Stimulated activated CD4-positive, alpha-beta T cell treated with anti-CD3 and anti-CD28 coated beads, Interleukin-4, amount 100 ng/mL, for 48 hours (primary cell): ENCODE measurements around the gene GOLIM4.
"Not testable (repeated sequence)": the region's sequence is repeated elsewhere in the genome, so short reads cannot be mapped to it uniquely, and the experiment has no call there.

ENCODE experiments used
- DNase-seq, 2 donors: peaks; one replicate each; pipeline ENCODE4 v3.0.0-alpha.2; 2020; ENCODE audit warnings: low read depth in 2 of 2

GOLIM4 gene

DNA sequence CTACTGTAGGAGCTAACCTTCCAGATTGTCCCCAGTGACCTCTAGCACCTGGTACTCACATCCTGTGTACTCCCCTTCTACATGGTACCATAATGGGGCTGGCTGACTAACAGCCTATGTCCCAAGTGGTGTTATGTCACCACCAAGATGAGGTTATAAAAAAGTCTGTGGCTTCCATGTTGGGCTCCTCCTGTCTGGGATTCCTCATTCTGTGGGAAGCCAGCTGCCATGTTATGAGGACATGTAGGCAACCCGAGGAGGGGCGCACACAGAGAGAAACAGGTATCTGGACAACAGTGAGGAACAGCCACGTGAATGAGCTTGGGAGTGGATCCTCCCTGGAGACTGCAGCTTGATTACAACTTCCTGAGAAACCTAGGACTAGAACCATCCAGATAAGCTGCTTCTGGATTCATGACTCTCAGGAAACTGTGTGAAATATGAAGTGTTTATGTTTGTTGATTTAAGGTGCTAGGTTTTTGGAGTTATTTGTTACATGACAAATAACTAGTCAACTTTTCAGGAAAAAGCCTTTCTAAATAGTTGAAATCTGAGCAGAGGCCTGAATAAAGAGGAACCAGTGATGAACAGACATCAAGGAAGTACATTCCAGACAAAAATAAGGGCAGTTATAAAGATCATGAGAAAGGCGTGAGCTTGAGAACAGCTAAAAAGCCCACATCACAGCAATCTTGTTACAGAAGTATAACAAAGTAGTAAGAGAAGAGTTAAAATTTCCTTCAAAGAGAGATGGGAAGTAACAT, 21.7 kb downstream of the GOLIM4 start:
- no peak for DNase-seq

DNA sequence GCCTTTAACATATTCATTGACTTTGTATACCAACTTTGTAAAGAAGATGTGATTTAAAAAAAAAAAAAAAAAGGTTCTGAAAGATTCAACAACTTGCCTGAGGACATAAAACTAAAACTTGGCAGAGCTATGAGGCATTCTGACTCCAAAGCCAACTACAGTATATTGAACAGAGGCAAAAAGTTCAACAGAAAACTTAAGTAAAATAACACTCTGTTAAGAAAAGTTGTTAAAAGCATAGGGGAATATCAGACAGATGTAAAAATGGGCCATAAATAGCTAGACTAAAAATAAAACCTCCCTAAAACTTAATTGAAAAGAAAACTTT, 23.4 kb downstream of the GOLIM4 start:
- no peak for DNase-seq

- no peak for DNase-seq
Observed at GRCh38 chr3:168071591-168072322, 24.0 kb downstream of the GOLIM4 start.

DNA sequence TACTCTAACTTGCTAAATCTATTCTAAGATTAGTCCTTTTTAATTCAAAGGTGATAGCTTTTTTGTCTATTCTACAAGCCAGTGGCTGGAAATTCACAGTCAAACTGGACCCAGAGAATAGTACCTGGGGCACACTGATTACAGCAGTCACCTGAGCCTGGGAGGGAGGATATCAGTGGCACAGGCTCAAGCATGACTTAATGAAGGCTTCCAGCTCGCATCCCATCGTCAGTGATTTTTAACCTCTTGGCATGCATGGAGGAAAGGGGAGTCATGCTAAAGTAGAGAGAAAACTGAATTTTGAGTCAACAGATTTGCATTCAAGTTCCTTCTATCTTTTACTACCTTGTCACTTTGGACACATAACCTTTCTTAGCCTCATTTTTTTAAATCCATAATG, 24.8 kb downstream of the GOLIM4 start:
- DNase-seq = no peak

DNA sequence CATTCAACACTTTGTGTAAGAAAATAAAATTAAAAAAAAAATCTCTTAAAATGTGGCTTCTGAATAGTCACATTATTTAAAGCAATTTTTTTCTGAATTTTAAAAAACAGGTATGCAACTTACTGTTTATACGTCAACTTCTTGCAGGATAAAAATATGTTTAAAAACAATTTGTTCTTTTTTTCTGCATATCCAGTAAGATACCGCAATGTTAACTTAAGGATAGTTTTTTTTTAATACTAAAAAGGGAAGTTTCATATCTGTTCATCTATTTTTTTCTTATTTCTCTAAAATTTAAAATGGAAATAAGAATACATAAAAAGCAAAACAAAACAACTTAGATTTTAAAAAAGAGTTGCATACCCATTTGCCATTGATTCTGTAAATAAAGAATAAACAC, 27.4 kb downstream of the GOLIM4 start:
- DNase-seq = no peak

DNA sequence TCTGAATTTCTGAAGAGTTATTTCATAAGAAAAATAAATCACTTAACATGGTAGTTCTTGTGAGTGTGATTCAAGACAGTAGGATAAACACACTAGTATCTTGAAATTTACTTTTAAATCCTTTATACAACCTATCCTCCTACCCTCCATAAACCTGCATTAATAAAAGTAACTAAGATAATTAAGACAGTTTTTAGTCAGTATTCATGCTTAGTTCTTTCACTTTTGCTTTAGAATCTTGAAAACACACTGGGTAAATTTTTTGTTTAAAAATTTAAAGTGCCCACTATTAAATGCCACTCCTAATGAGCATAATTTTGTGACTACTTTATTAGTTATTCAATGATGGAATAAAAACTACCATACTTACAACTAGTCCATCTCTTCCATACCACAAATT, 28.8 kb downstream of the GOLIM4 start:
- no peak for DNase-seq

- DNase-seq = no peak
Observed at GRCh38 chr3:168065569-168065968, 30.2 kb downstream of the GOLIM4 start.

DNA sequence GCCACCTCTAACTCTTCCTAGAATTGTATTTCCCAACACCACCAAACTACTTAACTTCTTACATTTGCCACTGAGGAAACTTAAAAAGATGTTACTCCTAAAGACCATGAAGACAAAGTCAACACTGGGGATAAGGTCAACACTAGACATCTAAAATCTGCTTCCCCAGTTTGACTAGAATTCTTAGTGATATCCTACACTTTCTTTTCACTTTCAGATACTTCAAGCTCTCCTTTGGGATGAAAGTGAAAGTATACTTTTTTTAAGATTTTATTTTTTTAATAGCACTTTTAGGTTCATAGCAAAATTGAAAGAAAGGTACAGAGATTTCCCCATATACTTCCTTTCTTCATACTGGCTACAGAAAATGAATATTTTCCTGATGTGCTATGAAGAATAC, 32.6 kb downstream of the GOLIM4 start:
- no peak for DNase-seq

DNA sequence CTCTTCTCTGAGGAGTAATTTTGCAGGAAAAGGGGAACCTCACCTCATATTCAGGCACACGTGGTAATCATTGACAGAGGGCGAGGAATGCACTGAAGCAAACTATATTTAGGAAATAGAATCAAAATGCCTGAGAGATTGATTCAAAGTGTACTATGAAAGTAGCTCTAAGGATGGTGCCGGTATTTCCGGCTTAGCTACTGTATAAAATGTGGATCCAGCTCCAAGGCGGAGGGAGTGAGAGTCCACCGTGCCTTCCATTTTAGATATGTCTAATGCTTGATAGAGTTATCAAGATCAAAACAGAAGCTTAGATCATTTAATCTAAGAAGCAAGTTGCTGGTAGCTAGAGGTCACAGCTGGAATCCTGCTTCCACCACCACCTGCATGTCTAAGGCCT, 33.0 kb downstream of the GOLIM4 start:
- DNase-seq = no peak

DNA sequence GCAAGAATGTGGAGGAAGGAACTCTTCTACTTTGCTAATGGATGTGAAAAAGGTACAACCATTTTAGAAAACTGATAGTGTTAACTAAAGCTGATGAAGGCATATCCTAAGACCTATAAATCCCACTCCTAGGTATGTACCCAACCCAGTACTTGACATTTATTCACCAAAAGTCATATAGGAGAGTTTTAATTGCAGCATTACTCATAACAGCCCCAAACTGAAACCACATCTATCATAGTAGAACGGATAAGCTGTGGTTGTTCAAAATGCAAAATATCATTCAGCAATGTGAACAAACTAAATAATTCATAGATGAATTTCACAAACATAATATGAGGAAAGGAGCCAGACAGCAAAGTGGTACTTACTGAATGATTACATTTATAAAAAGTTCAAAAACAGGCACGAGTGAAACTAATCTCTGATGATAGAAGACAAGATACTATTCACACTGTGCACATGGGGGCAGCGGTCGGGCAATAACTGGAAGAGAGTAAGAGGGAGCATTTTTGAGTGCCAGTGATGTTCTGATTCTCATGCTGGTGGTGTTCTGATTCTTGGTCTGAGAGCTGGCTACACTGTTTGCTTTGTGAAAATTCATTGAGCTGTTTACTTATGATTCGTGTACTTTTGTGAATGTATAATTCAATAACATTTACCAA, 34.3 kb downstream of the GOLIM4 start:
- no peak for DNase-seq

DNA sequence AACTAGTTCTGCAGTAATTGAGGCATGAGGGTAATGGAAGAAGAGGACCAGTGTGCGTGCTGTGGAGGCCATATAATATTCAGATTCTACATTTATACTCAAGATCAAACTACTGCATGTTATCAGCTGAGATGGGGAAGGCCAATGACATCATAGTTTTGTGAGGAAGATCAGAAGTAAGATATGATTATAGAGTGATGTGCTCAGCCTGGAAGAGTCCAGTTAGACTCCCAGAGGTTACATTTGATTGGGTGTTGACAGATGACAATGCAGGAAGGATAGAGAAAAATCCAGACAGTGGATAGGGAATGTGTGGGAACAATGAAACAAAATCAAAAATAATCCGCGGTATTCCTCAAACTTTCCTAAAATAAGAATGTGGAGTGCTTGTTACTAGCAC, 35.4 kb downstream of the GOLIM4 start:
- DNase-seq = no peak

DNA sequence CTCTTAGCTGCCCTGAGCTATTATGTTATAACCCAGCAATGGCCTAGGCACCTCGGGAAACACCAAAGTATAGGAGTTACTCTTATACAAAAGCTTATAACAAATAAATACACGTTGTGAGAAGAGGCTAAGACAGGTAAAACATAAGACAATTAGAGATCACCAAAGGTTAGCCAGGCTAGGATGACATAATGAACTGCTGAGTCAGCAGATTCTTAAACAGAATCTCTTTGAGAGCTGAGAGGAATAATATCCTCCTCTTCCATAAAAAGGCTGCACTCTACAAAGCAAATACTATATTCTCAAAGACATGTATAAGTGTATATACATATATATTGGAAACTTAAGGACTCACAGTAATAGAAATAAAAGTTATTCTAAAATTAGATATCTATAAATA, 37.2 kb downstream of the GOLIM4 start:
- no peak for DNase-seq

DNA sequence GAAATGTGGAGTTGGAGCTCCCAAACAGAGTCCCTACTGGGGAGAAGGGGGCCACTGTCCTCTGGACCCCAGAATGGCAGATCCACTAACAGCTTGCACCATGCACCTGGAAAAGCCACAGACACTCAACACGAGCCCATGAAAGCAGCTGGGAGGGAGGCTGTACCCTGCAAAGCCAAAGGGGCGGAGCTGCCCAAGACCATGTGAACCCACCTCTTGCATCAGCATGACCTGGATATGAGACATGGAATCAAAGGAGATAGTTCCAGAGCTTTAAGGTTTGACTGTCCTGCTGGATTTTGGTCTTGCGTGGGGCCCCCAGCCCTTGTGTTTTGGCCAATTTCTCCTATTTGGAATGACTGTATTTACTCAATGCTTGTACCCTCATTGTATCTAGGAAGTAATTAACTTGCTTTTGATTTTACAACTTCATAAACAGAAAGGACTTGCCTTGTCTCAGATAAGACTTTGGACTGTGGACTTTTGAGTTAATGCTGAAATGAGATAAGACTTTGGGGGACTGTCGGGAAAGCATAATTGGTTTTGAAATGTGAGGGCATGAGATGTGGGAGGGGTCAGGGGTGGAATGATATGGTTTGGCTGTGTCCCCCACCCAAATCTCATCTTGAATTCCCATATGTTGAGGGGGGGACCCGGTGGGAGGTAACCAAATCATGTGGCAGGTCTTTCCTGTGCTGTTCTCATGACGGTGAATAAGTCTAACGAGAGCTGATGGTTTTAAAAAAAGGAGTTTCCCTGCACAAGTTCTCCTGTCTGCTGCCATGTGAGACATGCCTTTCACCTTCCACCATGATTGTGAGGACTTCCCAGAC, 39.1 kb downstream of the GOLIM4 start:
- not testable (repeated sequence) for DNase-seq

DNA sequence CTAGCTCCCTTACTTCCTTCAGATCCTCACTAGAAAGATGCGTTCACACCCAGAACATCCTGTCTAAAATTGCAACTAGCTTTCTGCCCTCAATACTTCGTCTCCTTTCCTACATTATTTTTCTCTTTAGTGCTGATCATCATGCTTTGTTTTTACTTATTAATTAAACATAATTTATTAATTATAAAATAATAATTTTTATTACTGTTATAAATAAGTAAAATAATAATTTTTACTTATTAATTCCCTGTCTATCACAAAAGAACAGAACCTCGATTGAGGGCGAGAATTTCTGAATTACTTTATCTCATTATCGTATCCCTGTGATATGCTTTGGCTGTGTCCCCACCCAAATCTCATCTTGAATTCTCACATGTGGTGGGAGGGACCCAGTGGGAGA, 41.3 kb downstream of the GOLIM4 start:
- DNase-seq = no peak

GRCh38 chr3:168053115-168053514, 42.6 kb downstream of the GOLIM4 start:
- DNase-seq = no peak

- DNase-seq = no peak
Observed at GRCh38 chr3:168052515-168052914, 43.2 kb downstream of the GOLIM4 start.

DNA sequence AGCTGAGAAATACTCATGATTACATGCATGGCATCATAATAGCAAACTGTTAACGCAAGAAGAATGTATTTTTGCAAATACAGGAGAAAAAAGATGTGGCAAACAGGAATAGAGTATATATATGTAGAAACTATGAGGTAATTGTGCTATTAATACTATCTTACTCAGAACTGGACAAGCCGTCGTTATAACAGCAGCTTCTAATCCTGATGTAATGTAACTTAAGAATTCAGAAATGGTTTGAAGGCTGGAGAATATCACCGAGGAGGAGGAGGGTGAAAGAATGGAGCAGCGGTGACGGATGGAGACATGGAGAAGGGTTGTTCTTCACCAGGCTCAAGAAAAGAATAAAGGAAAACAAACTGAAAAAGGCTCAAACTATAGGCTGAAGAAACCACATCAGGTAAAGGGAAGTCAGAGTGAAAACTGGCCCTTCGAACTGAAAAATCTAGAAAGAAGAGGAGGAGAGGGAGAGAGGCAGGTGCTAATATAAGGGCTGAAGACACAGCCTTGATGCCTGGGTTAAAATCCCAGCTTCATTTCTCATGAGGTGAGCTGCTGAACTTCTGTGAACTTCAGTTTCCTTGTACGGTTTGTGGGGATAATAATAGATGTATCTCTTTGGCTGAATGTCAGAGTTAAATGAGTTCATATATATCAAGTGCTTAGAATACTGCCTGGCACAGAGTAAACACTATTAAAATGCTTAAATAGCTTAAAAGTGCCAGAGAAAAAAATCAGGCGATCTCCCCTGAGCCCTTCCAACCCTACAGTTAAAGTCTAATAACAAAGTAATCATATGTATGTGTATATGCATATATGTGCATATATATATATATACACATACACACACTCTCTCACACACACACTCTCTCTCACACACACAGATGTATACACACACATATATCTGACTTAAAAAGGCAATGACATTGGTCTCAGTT, 43.9 kb downstream of the GOLIM4 start:
- DNase-seq = no peak

DNA sequence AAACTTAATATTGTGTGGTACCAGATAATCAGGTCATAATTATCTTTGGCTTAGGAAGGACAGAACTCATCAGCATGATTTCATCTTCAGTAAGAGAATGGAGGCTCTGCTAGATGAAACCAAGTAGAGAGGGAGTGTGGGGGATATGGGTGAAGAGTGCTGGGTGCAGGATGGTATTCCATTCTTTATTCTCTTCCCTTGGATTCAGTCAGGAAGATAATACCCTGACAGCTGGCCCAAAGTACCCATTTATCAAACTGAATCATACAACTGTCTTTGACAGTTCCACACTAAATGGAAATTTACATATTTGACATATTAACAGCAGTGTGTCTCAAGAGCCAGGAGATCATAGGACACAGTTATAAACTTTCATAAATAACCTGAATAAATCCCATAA, 44.7 kb downstream of the GOLIM4 start:
- no peak for DNase-seq

- no peak for DNase-seq
Observed at GRCh38 chr3:168049367-168049974, 46.3 kb downstream of the GOLIM4 start.
